Loucy (cell line): ENCODE data around the gene TBC1D12.

ENCODE experiments used
- H2AFZ ChIP-seq: fragments of 200-600 bp; sonication (generic); 2 replicates; pipeline ENCODE4 v1.6.0; 2016; ENCODE audit warnings: antibody characterized with exemption, mild to moderate bottlenecking, low read length, moderate library complexity
- H3F3A ChIP-seq: fragments of 200-600 bp; 2 replicates; pipeline ENCODE4 v1.6.0; 2016; ENCODE audit warnings: antibody characterized with exemption, low read depth, mild to moderate bottlenecking
- H3K27me3 ChIP-seq: fragments of 200-600 bp; sonication (generic); 2 replicates; pipeline ENCODE4 v1.6.1; 2014; ENCODE audit warnings: low read length, mild to moderate bottlenecking; ENCODE audit not compliant: insufficient read depth, poor library complexity, severe bottlenecking
- H3K36me3 ChIP-seq: fragments of 200-600 bp; sonication (generic); 2 replicates; pipeline ENCODE4 v1.6.1; 2016; ENCODE audit warnings: low read length; ENCODE audit not compliant: insufficient read depth
- H3K4me1 ChIP-seq: fragments of 200-600 bp; sonication (generic); 2 replicates; pipeline ENCODE4 v1.5.1; 2014; ENCODE audit warnings: low read length, mild to moderate bottlenecking; ENCODE audit not compliant: insufficient read depth, poor library complexity, severe bottlenecking
- H3K4me2 ChIP-seq: fragments of 200-600 bp; sonication (generic); 2 replicates; pipeline ENCODE4 v1.6.0; 2014; ENCODE audit warnings: antibody characterized with exemption, low read length, low read depth, mild to moderate bottlenecking; ENCODE audit not compliant: poor library complexity, severe bottlenecking
- H3K4me3 ChIP-seq: fragments of 200-600 bp; sonication (generic); 2 replicates; pipeline ENCODE4 v1.5.1; 2014; ENCODE audit warnings: low read length, mild to moderate bottlenecking, mixed read lengths; ENCODE audit not compliant: poor library complexity, severe bottlenecking
- H3K79me2 ChIP-seq: fragments of 200-600 bp; sonication (generic); 2 replicates; pipeline ENCODE4 v1.6.1; 2014; ENCODE audit warnings: low read length; ENCODE audit not compliant: insufficient read depth
- H3K9ac ChIP-seq: fragments of 200-600 bp; sonication (generic); 2 replicates; pipeline ENCODE4 v1.6.0; 2014; ENCODE audit warnings: mild to moderate bottlenecking, low read depth, low read length, moderate library complexity; ENCODE audit not compliant: poor library complexity, severe bottlenecking
- H3K9me2 ChIP-seq: fragments of 200-600 bp; sonication (generic); replicated peaks from 2 replicates; pipeline ENCODE4 v1.6.1; 2016; ENCODE audit warnings: low read depth, low read length, mixed read lengths
- H3K9me3 ChIP-seq: fragments of 200-600 bp; sonication (generic); 2 replicates; pipeline ENCODE4 v1.6.1; 2014; ENCODE audit warnings: mild to moderate bottlenecking, antibody characterized with exemption, low read length, low read depth; ENCODE audit not compliant: insufficient read depth
- H4K20me1 ChIP-seq: fragments of 200-600 bp; sonication (generic); 2 replicates; pipeline ENCODE4 v1.6.0; 2014; ENCODE audit warnings: antibody characterized with exemption, low read length, mild to moderate bottlenecking; ENCODE audit not compliant: insufficient read depth, poor library complexity, severe bottlenecking
- EZH2phosphoT487 ChIP-seq: fragments of 200-600 bp; IDR thresholded peaks from 2 replicates; pipeline ENCODE4 v1.6.1; 2018; ENCODE audit warnings: antibody characterized with exemption, mild to moderate bottlenecking, moderate library complexity, borderline replicate concordance
- TF ChIP-seq, protein P1 (sequence below): fragments of 200-600 bp; sonication (generic); conservative IDR thresholded peaks from 2 replicates; pipeline ENCODE4 v1.5.1; 2014; ENCODE audit warnings: mild to moderate bottlenecking, antibody characterized with exemption, low read length

Gene TBC1D12

DNA sequence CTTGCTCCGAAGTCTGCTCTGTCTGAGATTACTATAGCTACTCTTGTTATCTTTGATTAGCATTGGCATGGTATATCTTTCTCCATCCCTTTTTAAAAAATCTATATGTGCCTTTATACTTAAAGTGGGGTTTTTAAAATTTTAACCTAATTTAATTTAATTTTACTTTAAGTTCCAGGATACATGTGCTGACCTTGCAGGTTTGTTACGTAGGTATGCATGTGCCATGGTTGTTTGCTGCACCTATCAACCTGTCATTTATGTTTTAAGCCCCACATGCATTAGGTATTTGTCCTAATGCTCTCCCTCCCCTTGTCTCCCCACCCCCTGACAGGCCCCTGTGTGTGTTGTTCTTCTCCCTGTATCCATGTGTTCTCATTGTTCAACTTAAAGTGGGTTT is 54.6 kb downstream of the TBC1D12 start:
- no peak overlapping the region for H2AFZ ChIP-seq
- H3K9ac ChIP-seq, result no peak overlapping the region
- H3K79me2 ChIP-seq, result no peaks in the 10 kb centered on the region
- H3F3A ChIP-seq, result no peaks in the 10 kb centered on the region
- H3K9me2 ChIP-seq, result no peaks in the 10 kb centered on the region
- H3K4me2 ChIP-seq, result no peak overlapping the region
- no peaks in the 10 kb centered on the region for H3K36me3 ChIP-seq
- H3K9me3 ChIP-seq, result no peaks in the 10 kb centered on the region
- H4K20me1 ChIP-seq, result no peaks in the 10 kb centered on the region
- TF ChIP-seq, protein P1, sequence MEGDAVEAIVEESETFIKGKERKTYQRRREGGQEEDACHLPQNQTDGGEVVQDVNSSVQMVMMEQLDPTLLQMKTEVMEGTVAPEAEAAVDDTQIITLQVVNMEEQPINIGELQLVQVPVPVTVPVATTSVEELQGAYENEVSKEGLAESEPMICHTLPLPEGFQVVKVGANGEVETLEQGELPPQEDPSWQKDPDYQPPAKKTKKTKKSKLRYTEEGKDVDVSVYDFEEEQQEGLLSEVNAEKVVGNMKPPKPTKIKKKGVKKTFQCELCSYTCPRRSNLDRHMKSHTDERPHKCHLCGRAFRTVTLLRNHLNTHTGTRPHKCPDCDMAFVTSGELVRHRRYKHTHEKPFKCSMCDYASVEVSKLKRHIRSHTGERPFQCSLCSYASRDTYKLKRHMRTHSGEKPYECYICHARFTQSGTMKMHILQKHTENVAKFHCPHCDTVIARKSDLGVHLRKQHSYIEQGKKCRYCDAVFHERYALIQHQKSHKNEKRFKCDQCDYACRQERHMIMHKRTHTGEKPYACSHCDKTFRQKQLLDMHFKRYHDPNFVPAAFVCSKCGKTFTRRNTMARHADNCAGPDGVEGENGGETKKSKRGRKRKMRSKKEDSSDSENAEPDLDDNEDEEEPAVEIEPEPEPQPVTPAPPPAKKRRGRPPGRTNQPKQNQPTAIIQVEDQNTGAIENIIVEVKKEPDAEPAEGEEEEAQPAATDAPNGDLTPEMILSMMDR, result no peak
- no peak for TF ChIP-seq EZH2phosphoT487
- no peak overlapping the region for H3K4me3 ChIP-seq
- H3K27me3 ChIP-seq, result no peaks in the 10 kb centered on the region
- H3K4me1 ChIP-seq, result no peaks in the 10 kb centered on the region

DNA sequence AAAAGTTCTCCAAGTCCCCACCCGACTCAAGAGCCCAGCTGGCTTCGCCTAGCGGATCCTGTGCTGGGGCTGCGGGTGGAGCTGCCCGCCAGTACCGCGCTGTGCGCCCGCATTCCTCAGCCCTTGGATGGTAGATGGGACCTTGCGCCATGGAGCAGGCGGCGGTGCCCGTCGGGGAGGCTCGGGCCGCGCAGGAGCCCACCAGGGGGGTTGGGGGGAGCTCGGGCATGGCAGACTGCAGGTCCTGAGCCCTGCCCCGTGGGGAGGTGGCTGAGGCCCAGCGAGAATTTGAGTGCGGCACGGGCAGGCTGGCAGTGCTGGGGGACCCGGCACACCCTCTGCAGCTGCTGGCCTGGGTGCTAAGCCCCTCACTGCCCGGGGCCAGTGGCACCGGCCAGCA is 57.0 kb downstream of the TBC1D12 start:
- TF ChIP-seq, protein P1, result no peak
- no peak for TF ChIP-seq EZH2phosphoT487
- Histone ChIP-seq H3K9me3 (no peaks in the 10 kb centered on the region), H3K36me3 (no peaks in the 10 kb centered on the region), H3K9ac (no peak overlapping the region), H3K4me1 (no peaks in the 10 kb centered on the region), H4K20me1 (no peaks in the 10 kb centered on the region), H3K4me2 (no peak overlapping the region), H3K27me3 (no peaks in the 10 kb centered on the region), H2AFZ (no peak overlapping the region), H3K79me2 (no peaks in the 10 kb centered on the region), H3K9me2 (no peaks in the 10 kb centered on the region), H3F3A (no peaks in the 10 kb centered on the region), H3K4me3 (no peak overlapping the region)

DNA sequence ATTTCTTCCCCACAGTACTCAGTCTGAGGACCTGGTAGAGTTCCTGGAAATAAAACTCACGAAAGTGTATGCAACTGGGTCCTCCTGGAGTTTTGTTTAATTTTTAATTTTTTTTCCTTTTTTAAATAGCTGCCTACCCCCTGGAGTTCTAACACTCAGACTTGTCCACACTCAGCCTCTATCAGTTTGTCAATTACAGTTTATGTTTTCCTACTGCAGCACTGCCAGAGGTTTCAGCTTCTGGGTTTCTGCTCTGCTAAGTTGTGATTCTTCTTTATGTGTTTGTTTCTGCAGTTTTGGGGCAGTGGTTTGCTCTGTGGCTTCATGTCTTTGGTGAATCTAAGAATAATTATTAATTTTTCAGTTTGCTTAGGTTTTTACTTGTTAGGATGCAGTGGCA is 59.2 kb downstream of the TBC1D12 start:
- TF ChIP-seq, protein P1, result no peak
- no peak for TF ChIP-seq EZH2phosphoT487
- Histone ChIP-seq H3F3A (no peaks in the 10 kb centered on the region), H3K9me2 (no peaks in the 10 kb centered on the region), H3K9me3 (no peaks in the 10 kb centered on the region), H2AFZ (no peak overlapping the region), H3K36me3 (no peaks in the 10 kb centered on the region), H3K27me3 (no peaks in the 10 kb centered on the region), H3K79me2 (no peaks in the 10 kb centered on the region), H3K4me2 (no peak overlapping the region), H4K20me1 (no peaks in the 10 kb centered on the region), H3K4me3 (no peak overlapping the region), H3K4me1 (no peaks in the 10 kb centered on the region), H3K9ac (no peak overlapping the region)
